ENCODE measurements around the gene PCBP3. TPM values are rescaled to one million over a fixed set of nuclear protein-coding genes. Genes with fewer than 3 reads are reported as not detected.

PCBP3 gene
- polyA plus RNA-seq, 1 donor (not counting 4 experiments of a cell fraction or from before 2014, with no cell fraction given) = 0.25 TPM

DNA sequence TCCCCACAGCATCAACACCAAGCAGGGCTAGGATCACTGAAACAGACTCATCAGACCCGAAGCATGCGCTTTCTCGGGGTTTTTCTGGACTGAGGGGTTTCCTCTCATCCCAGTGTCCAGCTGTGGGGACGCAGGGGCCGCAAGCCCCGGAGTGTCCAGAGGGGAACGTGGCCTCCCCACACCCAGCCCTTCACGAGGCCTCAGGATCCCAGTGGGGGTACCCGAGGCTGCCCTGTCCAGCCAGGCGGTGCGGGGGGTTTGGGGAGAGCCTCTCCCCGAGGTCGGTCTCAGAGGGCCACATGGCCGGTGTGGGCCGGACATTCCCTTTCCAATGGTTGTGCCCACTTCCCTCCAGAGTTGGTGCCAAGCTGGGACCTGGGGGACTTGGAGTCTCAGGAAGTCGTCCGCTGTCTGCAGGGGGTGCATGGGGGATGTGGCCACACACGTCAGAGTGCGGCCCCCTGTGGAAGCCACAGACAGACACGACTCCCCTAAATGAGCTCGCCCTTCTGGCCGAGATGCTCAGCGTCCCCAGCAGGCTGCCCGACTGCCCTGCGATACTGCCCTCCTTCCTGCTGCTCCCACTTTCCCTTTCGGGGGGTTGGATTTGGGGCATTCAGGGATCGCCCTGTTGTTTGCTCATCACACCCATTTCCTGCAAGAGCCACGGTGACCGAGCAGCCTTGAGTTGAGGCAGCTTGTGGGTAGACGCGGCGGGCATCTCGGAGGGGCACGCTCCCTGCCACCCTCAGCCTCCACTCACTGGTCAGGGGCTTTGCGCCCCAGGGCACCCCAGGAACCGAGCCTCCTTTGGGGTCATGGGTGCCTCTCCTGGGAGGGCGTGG, 342.2 kb downstream of the PCBP3 start:
- H3K4me3 ChIP-seq (ENCODE audit: control insufficient read depth in 2 of 3, extremely low read depth in 1 of 3, insufficient read depth in 2 of 3, low read depth in 1 of 3, low read length in 3 of 3) = no peak overlapping the region
- no peak overlapping the region for H3K27ac ChIP-seq (ENCODE audit: control insufficient read depth, insufficient read depth, low read length)
- H3K9me3 ChIP-seq (ENCODE audit: control insufficient read depth, low read depth, low read length) = no peaks in the 10 kb centered on the region
- dilution Hi-C loops (cut with MboI; ENCODE audit: extremely low pct_ligation_motif_present, low sequenced_read_pairs) = no loop called here
- H4K20me1 ChIP-seq (ENCODE audit: control insufficient read depth, extremely low read depth, insufficient read depth, low read length) = no peaks in the 10 kb centered on the region
- DNase-seq (ENCODE audit: low read depth, low spot score) (no peak), FAIRE-seq (no peak)
- H3K9ac ChIP-seq (ENCODE audit: control insufficient read depth, extremely low read depth, insufficient read depth, low read length) = no peak overlapping the region
- no peak overlapping the region for H3K4me2 ChIP-seq (ENCODE audit: control insufficient read depth, extremely low read depth, insufficient read depth, low read depth, low read length)
- H3K4me1 ChIP-seq (ENCODE audit: control insufficient read depth, extremely low read depth, insufficient read depth, low read length) = peaks cover 5% of the 10 kb centered on the region
- TF ChIP-seq, protein P1, sequence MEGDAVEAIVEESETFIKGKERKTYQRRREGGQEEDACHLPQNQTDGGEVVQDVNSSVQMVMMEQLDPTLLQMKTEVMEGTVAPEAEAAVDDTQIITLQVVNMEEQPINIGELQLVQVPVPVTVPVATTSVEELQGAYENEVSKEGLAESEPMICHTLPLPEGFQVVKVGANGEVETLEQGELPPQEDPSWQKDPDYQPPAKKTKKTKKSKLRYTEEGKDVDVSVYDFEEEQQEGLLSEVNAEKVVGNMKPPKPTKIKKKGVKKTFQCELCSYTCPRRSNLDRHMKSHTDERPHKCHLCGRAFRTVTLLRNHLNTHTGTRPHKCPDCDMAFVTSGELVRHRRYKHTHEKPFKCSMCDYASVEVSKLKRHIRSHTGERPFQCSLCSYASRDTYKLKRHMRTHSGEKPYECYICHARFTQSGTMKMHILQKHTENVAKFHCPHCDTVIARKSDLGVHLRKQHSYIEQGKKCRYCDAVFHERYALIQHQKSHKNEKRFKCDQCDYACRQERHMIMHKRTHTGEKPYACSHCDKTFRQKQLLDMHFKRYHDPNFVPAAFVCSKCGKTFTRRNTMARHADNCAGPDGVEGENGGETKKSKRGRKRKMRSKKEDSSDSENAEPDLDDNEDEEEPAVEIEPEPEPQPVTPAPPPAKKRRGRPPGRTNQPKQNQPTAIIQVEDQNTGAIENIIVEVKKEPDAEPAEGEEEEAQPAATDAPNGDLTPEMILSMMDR (optimal IDR thresholded peaks at IDR 0.05 in 1 of 3, IDR thresholded peaks at IDR 0.05 in 1 of 3, conservative IDR thresholded peaks at IDR 0.05 in 1 of 3; ENCODE audit: extremely low read depth in 1 of 3, insufficient read depth in 2 of 3, low read length in 3 of 3) = no peak
- TF ChIP-seq EZH2 (IDR thresholded peaks at IDR 0.05; ENCODE audit: low read length) = no peak
- H3K36me3 ChIP-seq (ENCODE audit: control insufficient read depth in 2 of 2, extremely low read depth in 1 of 2, insufficient read depth in 2 of 2, low read length in 2 of 2) = no peaks in the 10 kb centered on the region
- no peaks in the 10 kb centered on the region for H3K79me2 ChIP-seq (ENCODE audit: control insufficient read depth, insufficient read depth, low read length)
- H2AFZ ChIP-seq (ENCODE audit: control insufficient read depth, low read length) = no peak overlapping the region
- H3K27me3 ChIP-seq (ENCODE audit: control insufficient read depth, extremely low read depth, insufficient read depth, low read length) = peaks cover 21% of the 10 kb centered on the region
- H3K9me1 ChIP-seq (ENCODE audit: control insufficient read depth, extremely low read depth, insufficient read depth, low read length) = no peaks in the 10 kb centered on the region

GRCh38 chr21:45986316-45987051, 343.0 kb downstream of the PCBP3 start:
- H3K79me2 ChIP-seq (ENCODE audit: control insufficient read depth, insufficient read depth, low read length) = no peaks in the 10 kb centered on the region
- no peak overlapping the region for H2AFZ ChIP-seq (ENCODE audit: control insufficient read depth, low read length)
- no peaks in the 10 kb centered on the region for H3K9me3 ChIP-seq (ENCODE audit: control insufficient read depth, low read depth, low read length)
- dilution Hi-C loops (cut with MboI; ENCODE audit: extremely low pct_ligation_motif_present, low sequenced_read_pairs) = no loop called here
- no peaks in the 10 kb centered on the region for H4K20me1 ChIP-seq (ENCODE audit: control insufficient read depth, extremely low read depth, insufficient read depth, low read length)
- no peak overlapping the region for H3K9ac ChIP-seq (ENCODE audit: control insufficient read depth, extremely low read depth, insufficient read depth, low read length)
- H3K4me2 ChIP-seq (ENCODE audit: control insufficient read depth, extremely low read depth, insufficient read depth, low read depth, low read length) = no peak overlapping the region
- no peak overlapping the region for H3K27ac ChIP-seq (ENCODE audit: control insufficient read depth, insufficient read depth, low read length)
- H3K27me3 ChIP-seq (ENCODE audit: control insufficient read depth, extremely low read depth, insufficient read depth, low read length) = peaks cover 21% of the 10 kb centered on the region
- DNase-seq (ENCODE audit: low read depth, low spot score) (no peak), FAIRE-seq (no peak)
- no peaks in the 10 kb centered on the region for H3K9me1 ChIP-seq (ENCODE audit: control insufficient read depth, extremely low read depth, insufficient read depth, low read length)
- TF ChIP-seq EZH2 (IDR thresholded peaks at IDR 0.05; ENCODE audit: low read length) = no peak
- TF ChIP-seq, protein P1 (optimal IDR thresholded peaks at IDR 0.05 in 1 of 3, IDR thresholded peaks at IDR 0.05 in 1 of 3, conservative IDR thresholded peaks at IDR 0.05 in 1 of 3; ENCODE audit: extremely low read depth in 1 of 3, insufficient read depth in 2 of 3, low read length in 3 of 3) = no peak
- no peaks in the 10 kb centered on the region for H3K36me3 ChIP-seq (ENCODE audit: control insufficient read depth in 2 of 2, extremely low read depth in 1 of 2, insufficient read depth in 2 of 2, low read length in 2 of 2)
- H3K4me1 ChIP-seq (ENCODE audit: control insufficient read depth, extremely low read depth, insufficient read depth, low read length) = no peaks in the 10 kb centered on the region
- no peak overlapping the region for H3K4me3 ChIP-seq (ENCODE audit: control insufficient read depth in 2 of 3, extremely low read depth in 1 of 3, insufficient read depth in 2 of 3, low read depth in 1 of 3, low read length in 3 of 3)
